ENCODE measurements around the gene ADGRB2.

ADGRB2 gene

DNA sequence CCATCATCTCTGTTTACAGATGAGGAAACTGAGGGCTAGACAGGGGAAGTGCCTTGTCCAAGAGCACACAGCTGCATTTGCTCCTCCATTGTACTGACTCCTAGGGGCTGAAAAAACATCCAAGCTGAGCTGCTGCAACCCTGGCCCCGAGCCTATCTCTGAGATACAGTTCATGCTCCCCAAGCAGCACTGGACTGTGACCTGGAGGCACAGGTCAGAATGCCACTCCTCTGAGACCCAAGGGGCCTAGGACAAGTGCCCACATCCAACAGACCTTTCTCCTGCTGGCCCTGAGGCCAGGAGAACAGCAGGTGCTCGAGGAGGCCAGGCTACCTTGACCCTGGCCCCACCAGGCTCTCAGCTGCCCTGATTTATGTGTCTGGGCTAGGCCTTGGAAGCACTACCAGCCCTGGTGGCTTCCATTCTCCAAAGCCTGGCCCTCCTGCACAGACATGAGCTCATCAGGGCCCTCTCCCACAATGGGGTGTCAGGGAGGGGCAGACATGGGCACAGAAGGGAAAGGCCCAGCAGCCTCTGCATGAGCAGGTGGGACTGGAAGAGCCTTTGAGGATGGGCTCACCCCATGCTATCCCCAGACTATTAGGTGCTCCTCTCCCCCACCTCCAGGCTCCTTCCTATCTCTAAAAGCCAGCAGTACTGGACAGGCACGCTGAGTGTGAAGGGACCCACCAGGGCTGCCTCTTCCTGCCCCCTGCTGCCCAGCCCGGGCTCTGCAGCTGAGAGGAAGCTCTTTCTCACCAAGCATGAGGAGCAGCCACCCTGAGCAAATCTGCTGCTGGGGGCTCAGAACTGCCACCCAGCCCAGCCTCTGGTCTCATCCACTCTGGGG lies 18.8 kb downstream of the ADGRB2 start:
- no peak for TF ChIP-seq YY1 (IDR thresholded peaks at IDR 0.05; ENCODE audit: insufficient read depth, insufficient read length)
- no peak for TF ChIP-seq SUZ12 (IDR thresholded peaks at IDR 0.05; ENCODE audit: extremely low read depth, insufficient read depth, insufficient read length)
- TF ChIP-seq ZNF274 (IDR thresholded peaks at IDR 0.05; ENCODE audit: low read depth, low read length) = no peak
- H3K4me3 ChIP-seq (ENCODE audit: insufficient read length, low read depth) = no peak overlapping the region
- H3K9me3 ChIP-seq (ENCODE audit: insufficient read depth, low read length) = no peaks in the 10 kb centered on the region
- no peaks in the 10 kb centered on the region for H3K27me3 ChIP-seq (ENCODE audit: insufficient read depth, insufficient read length)
- peak overlapping the region; percentile 47 for H3K9ac ChIP-seq (ENCODE audit: insufficient read length, low read depth)
- H3K36me3 ChIP-seq (ENCODE audit: insufficient read depth, insufficient read length, low read length) = peaks cover 22% of the 10 kb centered on the region
- no peak for DNase-seq (ENCODE audit: low read depth, low spot score)
- peaks cover 55% of the 10 kb centered on the region for H3K4me1 ChIP-seq (ENCODE audit: insufficient read depth, insufficient read length)

DNA sequence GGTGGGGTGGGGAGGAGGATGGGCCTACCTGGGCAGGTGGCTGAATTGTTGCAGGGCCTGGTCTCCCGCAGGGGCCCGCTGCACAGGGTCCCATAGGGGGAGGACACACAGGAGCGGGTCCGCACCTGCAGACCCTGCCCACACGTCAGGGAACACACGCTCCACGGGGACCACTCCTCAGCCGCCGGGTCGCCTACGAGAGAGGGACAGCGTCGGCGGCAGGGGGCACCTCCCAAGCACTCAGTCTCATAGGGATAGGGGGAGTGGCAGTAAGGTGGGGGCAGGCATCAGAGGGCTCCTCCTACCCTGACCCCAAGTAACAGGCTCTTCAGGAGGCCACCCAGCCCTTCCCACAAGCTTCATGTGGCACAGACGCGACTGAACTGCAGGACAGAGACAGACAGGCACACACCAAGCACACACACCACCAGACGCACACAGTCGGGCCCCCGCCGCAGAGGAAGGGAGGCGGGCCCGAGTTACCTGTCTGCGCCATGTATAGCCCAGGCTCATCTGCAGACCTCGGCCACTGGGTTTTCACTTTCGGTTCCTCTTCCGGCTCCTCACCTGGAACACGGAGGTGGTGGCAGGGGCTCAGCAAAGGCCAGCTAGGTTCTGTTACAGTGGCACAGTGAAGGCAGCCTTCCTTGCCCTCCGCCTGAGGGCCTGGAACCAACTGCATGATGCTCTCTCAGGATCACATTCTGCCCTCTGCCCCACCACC lies 19.8 kb downstream of the ADGRB2 start:
- no peaks in the 10 kb centered on the region for H3K9me3 ChIP-seq (ENCODE audit: insufficient read depth, low read length)
- no peak for DNase-seq (ENCODE audit: low read depth, low spot score)
- peaks cover 62% of the 10 kb centered on the region for H3K4me1 ChIP-seq (ENCODE audit: insufficient read depth, insufficient read length)
- no peak overlapping the region for H3K4me3 ChIP-seq (ENCODE audit: insufficient read length, low read depth)
- TF ChIP-seq ZNF274 (IDR thresholded peaks at IDR 0.05; ENCODE audit: low read depth, low read length) = no peak
- TF ChIP-seq SUZ12 (IDR thresholded peaks at IDR 0.05; ENCODE audit: extremely low read depth, insufficient read depth, insufficient read length) = no peak
- H3K27me3 ChIP-seq (ENCODE audit: insufficient read depth, insufficient read length) = no peaks in the 10 kb centered on the region
- H3K9ac ChIP-seq (ENCODE audit: insufficient read length, low read depth) = no peak overlapping the region
- H3K36me3 ChIP-seq (ENCODE audit: insufficient read depth, insufficient read length, low read length) = peaks cover 32% of the 10 kb centered on the region

DNA sequence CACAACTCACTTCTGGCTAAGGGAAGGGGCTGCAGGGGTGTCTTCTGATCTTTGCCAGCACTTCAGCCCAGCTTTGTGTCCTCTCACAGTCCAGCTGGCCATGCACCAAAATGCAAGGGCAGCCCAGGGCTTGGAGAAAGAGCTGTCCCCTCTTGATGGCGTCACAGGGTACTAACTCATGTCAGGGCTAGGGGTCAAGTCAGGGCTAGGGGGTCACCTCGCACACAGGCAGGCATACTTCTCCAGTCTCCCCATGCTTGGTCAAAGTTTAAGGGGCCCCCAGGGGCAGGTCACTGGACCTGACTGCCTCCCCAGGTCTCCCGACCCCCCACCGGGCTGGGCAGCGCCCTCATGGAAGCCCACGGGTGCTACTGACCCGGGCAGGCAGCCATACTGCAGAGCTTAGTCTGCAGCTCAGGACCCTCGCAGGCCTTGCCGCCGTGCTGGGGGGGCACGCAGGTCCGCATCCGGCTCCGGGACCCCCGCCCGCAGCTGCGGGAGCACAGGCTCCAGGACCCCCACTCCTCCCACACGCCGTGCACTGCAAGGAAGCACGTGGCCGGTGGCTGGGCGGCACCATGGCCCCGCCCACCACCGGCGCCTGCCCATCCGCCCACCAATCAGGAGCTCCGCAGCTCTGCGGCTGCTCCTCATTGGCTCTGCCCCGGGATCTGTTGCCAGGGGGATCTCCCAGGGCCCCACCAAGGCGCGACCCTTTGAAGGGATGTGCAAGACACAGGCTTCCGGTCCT lies 21.5 kb downstream of the ADGRB2 start:
- Histone ChIP-seq H3K27me3 (ENCODE audit: insufficient read depth, insufficient read length) (no peaks in the 10 kb centered on the region), H3K4me1 (ENCODE audit: insufficient read depth, insufficient read length) (peaks cover 55% of the 10 kb centered on the region), H3K9ac (ENCODE audit: insufficient read length, low read depth) (no peak overlapping the region), H3K36me3 (ENCODE audit: insufficient read depth, insufficient read length, low read length) (peaks cover 49% of the 10 kb centered on the region), H3K9me3 (ENCODE audit: insufficient read depth, low read length) (no peaks in the 10 kb centered on the region), H3K4me3 (ENCODE audit: insufficient read length, low read depth) (no peak overlapping the region)
- DNase-seq (ENCODE audit: low read depth, low spot score) = no peak
- no peak for TF ChIP-seq SUZ12 (IDR thresholded peaks at IDR 0.05; ENCODE audit: extremely low read depth, insufficient read depth, insufficient read length)
- TF ChIP-seq ZNF274 (IDR thresholded peaks at IDR 0.05; ENCODE audit: low read depth, low read length) = no peak
- TF ChIP-seq YY1 (IDR thresholded peaks at IDR 0.05; ENCODE audit: insufficient read depth, insufficient read length) = no peak

DNA sequence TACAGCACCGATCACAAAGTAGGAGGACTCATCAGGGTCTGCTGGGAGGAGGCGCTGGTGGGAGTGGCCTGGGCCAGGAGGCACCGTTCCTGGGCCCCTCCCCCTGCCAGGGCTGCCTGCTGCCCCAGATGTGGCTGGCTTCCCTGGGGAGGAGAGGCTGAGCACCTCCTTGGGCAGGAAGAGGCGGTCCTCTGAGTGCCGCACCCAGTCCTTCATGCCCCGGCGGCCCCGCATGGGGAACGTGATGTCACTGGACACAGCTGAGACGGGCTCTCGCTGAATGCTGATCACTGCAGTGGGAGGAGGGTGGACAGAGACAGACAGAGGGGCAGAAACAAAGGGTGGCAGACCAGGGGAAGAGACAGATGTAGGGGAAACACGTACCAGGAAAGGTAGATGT lies 24.8 kb downstream of the ADGRB2 start:
- TF ChIP-seq ZNF274 (IDR thresholded peaks at IDR 0.05; ENCODE audit: low read depth, low read length) = no peak
- TF ChIP-seq SUZ12 (IDR thresholded peaks at IDR 0.05; ENCODE audit: extremely low read depth, insufficient read depth, insufficient read length) = no peak
- no peak for TF ChIP-seq YY1 (IDR thresholded peaks at IDR 0.05; ENCODE audit: insufficient read depth, insufficient read length)
- H3K36me3 ChIP-seq (ENCODE audit: insufficient read depth, insufficient read length, low read length) = peaks cover 56% of the 10 kb centered on the region
- no peak overlapping the region for H3K9ac ChIP-seq (ENCODE audit: insufficient read length, low read depth)
- no peaks in the 10 kb centered on the region for H3K27me3 ChIP-seq (ENCODE audit: insufficient read depth, insufficient read length)
- DNase-seq (ENCODE audit: low read depth, low spot score) = no peak
- no peak overlapping the region for H3K4me3 ChIP-seq (ENCODE audit: insufficient read length, low read depth)
- H3K4me1 ChIP-seq (ENCODE audit: insufficient read depth, insufficient read length) = peaks cover 26% of the 10 kb centered on the region
- no peaks in the 10 kb centered on the region for H3K9me3 ChIP-seq (ENCODE audit: insufficient read depth, low read length)

DNA sequence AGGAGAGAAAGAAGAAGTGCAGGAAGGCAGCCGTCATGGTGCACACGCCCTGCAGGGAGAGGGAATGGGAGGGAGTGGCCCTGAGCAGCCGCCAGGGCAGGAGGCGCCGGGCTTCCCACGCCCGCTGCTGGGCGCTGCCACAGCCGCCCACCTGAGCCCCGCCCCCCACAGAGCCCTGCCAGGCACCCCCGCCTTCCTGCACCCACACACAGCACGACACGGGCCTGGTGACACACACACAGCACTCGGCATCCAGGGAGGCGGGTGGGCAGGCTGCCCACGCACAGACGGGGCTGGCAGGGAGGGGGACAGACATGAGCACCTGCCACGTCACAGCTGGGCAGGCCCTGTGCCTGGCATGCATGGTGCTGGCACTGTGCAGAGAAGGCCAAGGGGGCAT lies 27.5 kb downstream of the ADGRB2 start:
- Histone ChIP-seq H3K9me3 (ENCODE audit: insufficient read depth, low read length) (no peaks in the 10 kb centered on the region), H3K27me3 (ENCODE audit: insufficient read depth, insufficient read length) (no peaks in the 10 kb centered on the region), H3K9ac (ENCODE audit: insufficient read length, low read depth) (no peak overlapping the region), H3K36me3 (ENCODE audit: insufficient read depth, insufficient read length, low read length) (peaks cover 61% of the 10 kb centered on the region), H3K4me1 (ENCODE audit: insufficient read depth, insufficient read length) (peaks cover 21% of the 10 kb centered on the region), H3K4me3 (ENCODE audit: insufficient read length, low read depth) (no peak overlapping the region)
- TF ChIP-seq SUZ12 (IDR thresholded peaks at IDR 0.05; ENCODE audit: extremely low read depth, insufficient read depth, insufficient read length) (no peak), YY1 (IDR thresholded peaks at IDR 0.05; ENCODE audit: insufficient read depth, insufficient read length) (no peak), ZNF274 (IDR thresholded peaks at IDR 0.05; ENCODE audit: low read depth, low read length) (no peak)
- DNase-seq (ENCODE audit: low read depth, low spot score) = no peak

DNA sequence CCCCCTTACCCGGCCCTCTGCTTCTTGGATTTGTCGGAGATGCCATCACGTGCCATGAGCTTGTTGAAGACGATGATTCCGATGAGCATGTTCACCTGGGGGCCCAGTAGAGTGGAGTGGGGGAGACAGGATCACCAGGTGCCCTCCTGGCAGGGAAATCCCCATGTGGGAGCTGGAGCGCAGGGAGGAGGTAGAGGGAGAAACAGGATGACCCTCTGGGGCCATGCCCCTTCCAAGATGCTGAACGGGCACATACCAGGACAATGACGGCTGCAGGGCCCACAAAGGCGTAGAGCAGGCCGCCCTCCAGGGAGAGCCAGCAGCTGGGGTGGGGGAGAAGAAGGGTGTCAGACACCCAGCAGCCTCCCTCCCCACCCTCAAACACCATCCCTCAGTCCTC lies 28.6 kb downstream of the ADGRB2 start:
- H3K4me1 ChIP-seq (ENCODE audit: insufficient read depth, insufficient read length) = peaks cover 21% of the 10 kb centered on the region
- no peak for DNase-seq (ENCODE audit: low read depth, low spot score)

More for the DNA sequence above, 28.6 kb downstream of the ADGRB2 start:
- Histone ChIP-seq H3K27me3 (ENCODE audit: insufficient read depth, insufficient read length) (no peaks in the 10 kb centered on the region), H3K4me3 (ENCODE audit: insufficient read length, low read depth) (no peak overlapping the region), H3K9me3 (ENCODE audit: insufficient read depth, low read length) (no peaks in the 10 kb centered on the region), H3K36me3 (ENCODE audit: insufficient read depth, insufficient read length, low read length) (peaks cover 62% of the 10 kb centered on the region), H3K9ac (ENCODE audit: insufficient read length, low read depth) (no peak overlapping the region)
- no peak for TF ChIP-seq ZNF274 (IDR thresholded peaks at IDR 0.05; ENCODE audit: low read depth, low read length)
- no peak for TF ChIP-seq YY1 (IDR thresholded peaks at IDR 0.05; ENCODE audit: insufficient read depth, insufficient read length)
- no peak for TF ChIP-seq SUZ12 (IDR thresholded peaks at IDR 0.05; ENCODE audit: extremely low read depth, insufficient read depth, insufficient read length)
